Hematopoietic multipotent progenitor cell treated with erythropoietin and hydrocortisone succinate and interleukin-3 and kit ligand, for 6 days (in vitro differentiated cells): ENCODE data around the gene DLAT.
"Not testable (repeated sequence)": the region's sequence is repeated elsewhere in the genome, so short reads cannot be mapped to it uniquely, and the experiment has no call there.

Source experiments
- DNase-seq: peaks from one replicate; pipeline ENCODE4 v3.0.0-alpha.2; 2015

The DLAT gene

GRCh38 chr11:112050721-112051120, 25.5 kb downstream of the DLAT start:
- no peak for DNase-seq

GRCh38 chr11:112051768-112052167, 26.6 kb downstream of the DLAT start:
- DNase-seq, result no peak

GRCh38 chr11:112057170-112057569, 32.0 kb downstream of the DLAT start:
- no peak for DNase-seq

GRCh38 chr11:112058103-112058502, 32.9 kb downstream of the DLAT start:
- no peak for DNase-seq

GRCh38 chr11:112062923-112063322, 37.7 kb downstream of the DLAT start:
- DNase-seq, result no peak

GRCh38 chr11:112073941-112074811, 49.0 kb downstream of the DLAT start, which contains the start of the genes NKAPD1 and PIH1D2:
TSS of gene NKAPD1 (plus strand) at chr11:112074299. CDS start at chr11:112075575, 1,276 bp downstream.
TSS of gene PIH1D2 (minus strand) at chr11:112074017. CDS start at chr11:112073174, 843 bp downstream.
- DNase-seq, result peak; percentile 93

- no peak for DNase-seq
These were observed 57.5 kb downstream of the DLAT start for GRCh38 chr11:112082729-112083128.

- peak; percentile 73 for DNase-seq
These were observed 60.7 kb downstream of the DLAT start for GRCh38 chr11:112085822-112086421.

GRCh38 chr11:112086422-112087191, 61.4 kb downstream of the DLAT start, which contains the start of the genes SDHD and TIMM8B:
TSS of gene SDHD (plus strand) at chr11:112086873. CDS start at chr11:112086908, 35 bp downstream.
TSS of gene TIMM8B (minus strand) at chr11:112086756. CDS start at chr11:112086723, 33 bp downstream.
- peak; percentile 99 for DNase-seq

- DNase-seq, result peak; percentile 26
These were observed 62.0 kb downstream of the DLAT start for GRCh38 chr11:112087212-112087611.

GRCh38 chr11:112095302-112095701, 70.1 kb downstream of the DLAT start:
- DNase-seq, result not testable (repeated sequence)

GRCh38 chr11:112096194-112096593, 71.0 kb downstream of the DLAT start:
- DNase-seq, result no peak

GRCh38 chr11:112097734-112098528, 72.7 kb downstream of the DLAT start:
- no peak for DNase-seq

GRCh38 chr11:112100462-112100861, 75.3 kb downstream of the DLAT start:
- DNase-seq, result no peak

GRCh38 chr11:112103446-112103845, 78.2 kb downstream of the DLAT start:
- DNase-seq, result no peak

- no peak for DNase-seq
These were observed 80.9 kb downstream of the DLAT start for GRCh38 chr11:112106070-112106469.
